ENCODE measurements around the gene TM6SF1.

DNA sequence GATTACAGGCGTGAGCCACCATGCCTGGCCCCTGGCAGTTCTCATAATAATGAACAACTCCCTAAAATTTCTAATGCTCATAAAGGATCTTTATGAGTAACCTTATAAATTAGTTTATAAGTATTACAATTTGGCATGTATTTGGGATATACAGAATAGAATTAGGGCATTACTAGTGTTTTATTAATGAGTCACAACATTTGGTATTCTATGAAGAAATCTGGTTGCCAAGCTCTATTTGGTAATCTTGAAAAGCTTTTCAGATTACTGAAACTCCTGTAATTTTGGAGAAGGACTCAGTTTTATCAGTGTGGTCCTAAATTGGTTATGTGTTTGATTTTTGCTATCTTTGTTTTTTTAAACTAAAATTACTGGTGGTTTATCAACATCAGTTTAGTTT lies 45.8 kb downstream of the TM6SF1 start:
- no peak for TF ChIP-seq POLR2A (IDR thresholded peaks at IDR 0.05)
- no peak for TF ChIP-seq CTCF (IDR thresholded peaks at IDR 0.05)
- TF ChIP-seq POLR2AphosphoS5 (IDR thresholded peaks at IDR 0.05) = no peak
